Smooth muscle cell (in vitro differentiated cells): ENCODE results near the gene ZNF200. TPM values are rescaled to one million over a fixed set of nuclear protein-coding genes. Genes with fewer than 3 reads are reported as not detected.

ENCODE experiments used
- DNase-seq: peaks from one replicate; lab custom pipeline; 2025; ENCODE audit not compliant: unreplicated experiment; lab: John Stamatoyannopoulos, UW
- H2AFZ ChIP-seq: fragments of 200-600 bp; sonication (generic); 2 replicates; pipeline ENCODE4 v1.6.0; 2016; ENCODE audit warnings: antibody characterized with exemption, low read depth, mild to moderate bottlenecking
- H3F3A ChIP-seq: fragments of 200-600 bp; sonication (generic); 2 replicates; pipeline ENCODE4 v1.6.0; 2017; ENCODE audit warnings: antibody characterized with exemption, low read depth
- H3K27ac ChIP-seq: fragments of 200-600 bp; sonication (generic); 2 replicates; pipeline ENCODE4 v1.5.1; 2016; ENCODE audit warnings: low read depth, mild to moderate bottlenecking
- H3K27me3 ChIP-seq: fragments of 200-600 bp; sonication (generic); 2 replicates; pipeline ENCODE4 v1.6.1; 2016; ENCODE audit warnings: low read depth, mild to moderate bottlenecking
- H3K36me3 ChIP-seq: fragments of 200-600 bp; sonication (generic); 2 replicates; pipeline ENCODE4 v1.5.1; 2016; ENCODE audit warnings: low read depth
- H3K4me1 ChIP-seq: fragments of 200-600 bp; sonication (generic); 2 replicates; pipeline ENCODE4 v1.5.1; 2016; ENCODE audit warnings: low read depth
- H3K4me2 ChIP-seq: fragments of 200-600 bp; sonication (generic); 2 replicates; pipeline ENCODE4 v1.6.0; 2016; ENCODE audit warnings: mild to moderate bottlenecking
- H3K4me3 ChIP-seq: fragments of 200-600 bp; sonication (generic); 2 replicates; pipeline ENCODE4 v1.5.1; 2016; ENCODE audit warnings: mild to moderate bottlenecking
- H3K79me2 ChIP-seq: fragments of 200-600 bp; sonication (generic); 2 replicates; pipeline ENCODE4 v1.6.0; 2016; ENCODE audit warnings: low read depth, mild to moderate bottlenecking
- H3K9ac ChIP-seq: fragments of 200-600 bp; sonication (generic); 2 replicates; pipeline ENCODE4 v1.6.0; 2016; ENCODE audit warnings: low read depth
- H3K9me3 ChIP-seq: fragments of 200-600 bp; sonication (generic); replicated peaks from 2 replicates; pipeline ENCODE4 v1.5.1; 2016; ENCODE audit warnings: low read depth
- H4K20me1 ChIP-seq: fragments of 200-600 bp; sonication (generic); 2 replicates; pipeline ENCODE4 v1.6.0; 2016; ENCODE audit warnings: low read depth
- CTCF ChIP-seq: fragments of 200-600 bp; sonication (generic); IDR thresholded peaks from 2 replicates; pipeline ENCODE4 v1.5.1; 2017; ENCODE audit warnings: borderline replicate concordance, mild to moderate bottlenecking, antibody characterized with exemption; ENCODE audit not compliant: insufficient read depth, poor library complexity, severe bottlenecking
- WGBS: methylation state at CpG from one replicate; pipeline ENCODE4 v1.1.7; 2016; ENCODE audit warnings: low lambda C conversion rate; 5-methylcytosine and 5-hydroxymethylcytosine counted together
- polyA plus RNA-seq: library from polyadenylated mRNA; unstranded; fragments of >200 nt; fragmentation: Nextera tagmentation; extraction: Ambion mirVana; gene quantifications from 2 replicates; pipeline ENCODE4 v1.2.1, GENCODE V29; 2016
- total RNA-seq: library from RNA; depleted of rRNA; stranded (reverse); fragments of >200 nt; gene quantifications from 2 replicates; pipeline ENCODE4 v1.2.3, GENCODE V29; 2014

The ZNF200 gene
- total and polyA plus RNA-seq, 2 experiments from 2014 or later: 7.0 to 8.7 TPM

- H3K27me3 ChIP-seq: peaks cover 29% of the 10 kb centered on the region
- 90% methylated on average over 20 of the region's 20 CpGs for WGBS
Observed at GRCh38 chr16:3194792-3195191, 40.2 kb downstream of the ZNF200 start.

GRCh38 chr16:3193221-3194212 is 41.4 kb downstream of the ZNF200 start:
- no peak overlapping the region for H3K4me3 ChIP-seq

More at GRCh38 chr16:3194792-3195191, 40.2 kb downstream of the ZNF200 start:
- Histone ChIP-seq H2AFZ (no peak overlapping the region), H3K9ac (no peak overlapping the region), H3K79me2 (no peaks in the 10 kb centered on the region), H3K27ac (no peak overlapping the region), H3K4me1 (peaks cover 5% of the 10 kb centered on the region), H3K4me3 (no peak overlapping the region), H3F3A (peaks cover 5% of the 10 kb centered on the region), H3K36me3 (no peaks in the 10 kb centered on the region), H3K9me3 (no peaks in the 10 kb centered on the region), H4K20me1 (no peaks in the 10 kb centered on the region), H3K4me2 (no peak overlapping the region)
- DNase-seq: no peak
- TF ChIP-seq CTCF: no peak

GRCh38 chr16:3192476-3193019 is 42.4 kb downstream of the ZNF200 start:
- Histone ChIP-seq H2AFZ (no peak overlapping the region), H3F3A (peaks cover 5% of the 10 kb centered on the region), H3K27ac (no peak overlapping the region), H4K20me1 (no peaks in the 10 kb centered on the region), H3K79me2 (no peaks in the 10 kb centered on the region), H3K9me3 (no peaks in the 10 kb centered on the region), H3K27me3 (peaks cover 29% of the 10 kb centered on the region), H3K4me2 (no peak overlapping the region), H3K4me1 (peaks cover 5% of the 10 kb centered on the region), H3K36me3 (no peaks in the 10 kb centered on the region), H3K4me3 (no peak overlapping the region), H3K9ac (no peak overlapping the region)
- TF ChIP-seq CTCF: no peak
- 87% methylated on average over 36 of the region's 36 CpGs for WGBS
- no peak for DNase-seq

More at GRCh38 chr16:3193221-3194212, 41.4 kb downstream of the ZNF200 start:
- no peaks in the 10 kb centered on the region for H3K36me3 ChIP-seq
- H3K27me3 ChIP-seq: peaks cover 29% of the 10 kb centered on the region
- no peak overlapping the region for H3K9ac ChIP-seq
- H2AFZ ChIP-seq: no peak overlapping the region
- H3K79me2 ChIP-seq: no peaks in the 10 kb centered on the region
- TF ChIP-seq CTCF: no peak
- no peak overlapping the region for H3K4me2 ChIP-seq
- no peaks in the 10 kb centered on the region for H4K20me1 ChIP-seq
- H3K27ac ChIP-seq: no peak overlapping the region
- H3K4me1 ChIP-seq: peaks cover 5% of the 10 kb centered on the region
- H3F3A ChIP-seq: peaks cover 5% of the 10 kb centered on the region
- 90% methylated on average over 49 of the region's 49 CpGs for WGBS
- DNase-seq: no peak
- H3K9me3 ChIP-seq: no peaks in the 10 kb centered on the region
